H9 (cell line): ENCODE data around the gene ID4. TPM values are rescaled to one million over a fixed set of nuclear protein-coding genes. Genes with fewer than 3 reads are reported as not detected.

ENCODE experiments used
- DNase-seq: peaks from one replicate; pipeline ENCODE4 v3.0.0-alpha.2; 2017
- H2AFZ ChIP-seq: one replicate; pipeline ENCODE4 v1.6.1; 2013; ENCODE audit warnings: mild to moderate bottlenecking, low read length, control low read depth, moderate library complexity
- H2AK5ac ChIP-seq: 2 replicates; pipeline ENCODE4 v1.6.1; 2013; ENCODE audit warnings: low read length, control low read depth, mixed read lengths; ENCODE audit not compliant: insufficient read length
- H2BK120ac ChIP-seq: one replicate; pipeline ENCODE4 v1.6.1; 2013; ENCODE audit warnings: low read depth, mild to moderate bottlenecking, low read length, control low read depth, inconsistent platforms; ENCODE audit not compliant: poor library complexity, severe bottlenecking
- H2BK12ac ChIP-seq: 2 replicates; pipeline ENCODE4 v1.6.1; 2013; ENCODE audit warnings: low read length, control low read depth, mixed read lengths, low read depth; ENCODE audit not compliant: insufficient read length
- H2BK15ac ChIP-seq: 2 replicates; pipeline ENCODE4 v1.6.1; 2013; ENCODE audit warnings: low read depth, low read length, control low read depth
- H2BK20ac ChIP-seq: one replicate; pipeline ENCODE4 v1.6.1; 2013; ENCODE audit warnings: low read depth, mild to moderate bottlenecking, low read length, control low read depth, inconsistent platforms; ENCODE audit not compliant: poor library complexity, severe bottlenecking
- H2BK5ac ChIP-seq: 2 replicates; pipeline ENCODE4 v1.6.1; 2013; ENCODE audit warnings: low read length, control low read depth, mixed read lengths; ENCODE audit not compliant: insufficient read length
- H3K14ac ChIP-seq: 2 replicates; pipeline ENCODE4 v1.6.1; 2013; ENCODE audit warnings: low read length, control low read depth; ENCODE audit not compliant: insufficient read depth
- H3K18ac ChIP-seq: 2 replicates; pipeline ENCODE4 v1.6.1; 2013; ENCODE audit warnings: low read depth, mild to moderate bottlenecking, mixed read lengths, low read length, control low read depth; ENCODE audit not compliant: insufficient read length
- H3K23ac ChIP-seq: 2 replicates; pipeline ENCODE4 v1.6.1; 2013; ENCODE audit warnings: low read length, control low read depth, mixed read lengths, low read depth; ENCODE audit not compliant: insufficient read length
- H3K23me2 ChIP-seq: 2 replicates; pipeline ENCODE4 v1.6.1; 2013; ENCODE audit warnings: low read depth, mild to moderate bottlenecking, mixed read lengths, low read length, control low read depth; ENCODE audit not compliant: insufficient read length, poor library complexity, severe bottlenecking
- H3K27ac ChIP-seq: 2 replicates; pipeline ENCODE4 v1.5.1; 2013; ENCODE audit warnings: low read length, control low read depth, mixed read lengths, low read depth; ENCODE audit not compliant: insufficient read length
- H3K27me3 ChIP-seq: 2 replicates; pipeline ENCODE4 v1.6.1; 2013; ENCODE audit warnings: low read length, control low read depth, inconsistent platforms; ENCODE audit not compliant: insufficient read depth
- H3K4ac ChIP-seq: 2 replicates; pipeline ENCODE4 v1.6.1; 2013; ENCODE audit warnings: low read depth, mild to moderate bottlenecking, control low read depth, inconsistent platforms, low read length, moderate library complexity
- H3K4me1 ChIP-seq: 2 replicates; pipeline ENCODE4 v1.6.1; 2013; ENCODE audit warnings: low read length, control low read depth, inconsistent platforms; ENCODE audit not compliant: insufficient read depth
- H3K4me2 ChIP-seq: 2 replicates; pipeline ENCODE4 v1.6.1; 2013; ENCODE audit warnings: low read length, control low read depth, mixed read lengths; ENCODE audit not compliant: insufficient read length, insufficient read depth
- H3K56ac ChIP-seq: 2 replicates; pipeline ENCODE4 v1.6.1; 2013; ENCODE audit warnings: low read depth, mild to moderate bottlenecking, mixed read lengths, low read length, control low read depth; ENCODE audit not compliant: insufficient read length
- H3K79me1 ChIP-seq: 2 replicates; pipeline ENCODE4 v1.6.1; 2013; ENCODE audit warnings: low read depth, mild to moderate bottlenecking, moderate library complexity, low read length, control low read depth, inconsistent platforms; ENCODE audit not compliant: insufficient read depth, poor library complexity, severe bottlenecking
- H3K79me2 ChIP-seq: 2 replicates; pipeline ENCODE4 v1.6.1; 2013; ENCODE audit warnings: low read length, control low read depth, inconsistent platforms; ENCODE audit not compliant: insufficient read depth
- H3K9ac ChIP-seq: 2 replicates; pipeline ENCODE4 v1.6.1; 2013; ENCODE audit warnings: low read length, control low read depth, mixed read lengths; ENCODE audit not compliant: insufficient read length; ENCODE audit errors: extremely low read depth
- H3K9me3 ChIP-seq: one replicate; pipeline ENCODE4 v1.6.1; 2013; ENCODE audit warnings: low read depth, low read length, inconsistent platforms; ENCODE audit not compliant: control insufficient read depth
- H3T11ph ChIP-seq: one replicate; pipeline ENCODE4 v1.6.1; 2013; ENCODE audit warnings: mild to moderate bottlenecking, low read length, control low read depth, inconsistent platforms
- H4K20me1 ChIP-seq: one replicate; pipeline ENCODE4 v1.6.1; 2013; ENCODE audit not compliant: control insufficient read depth, insufficient read length, insufficient read depth
- H4K5ac ChIP-seq: 2 replicates; pipeline ENCODE4 v1.6.1; 2013; ENCODE audit warnings: low read depth, mild to moderate bottlenecking, mixed read lengths, low read length, control low read depth; ENCODE audit not compliant: insufficient read length
- H4K8ac ChIP-seq: replicated peaks from 2 replicates; pipeline ENCODE4 v1.6.1; 2013; ENCODE audit warnings: low read length, control low read depth, mixed read lengths, low read depth; ENCODE audit not compliant: insufficient read length
- H4K91ac ChIP-seq: 2 replicates; pipeline ENCODE4 v1.6.1; 2013; ENCODE audit warnings: low read depth, mild to moderate bottlenecking, moderate library complexity, mixed read lengths, low read length, control low read depth; ENCODE audit not compliant: insufficient read length
- H3K27ac Mint-ChIP-seq, 3 experiments: 2 replicates in 2 of 3; 3 replicates in 1 of 3; pipeline ENCODE4 v1.8.0; 2020 to 2021; ENCODE audit warnings: mixed read lengths in 3 of 3, mild to moderate bottlenecking in 1 of 3, moderate library complexity in 1 of 3
- H3K27me3 Mint-ChIP-seq: 2 replicates; pipeline ENCODE4 v1.8.0; 2021; ENCODE audit warnings: low read depth, mild to moderate bottlenecking, moderate library complexity, mixed read lengths
- H3K36me3 Mint-ChIP-seq, 3 experiments: 2 replicates in 2 of 3; 3 replicates in 1 of 3; pipeline ENCODE4 v1.8.0; 2020 to 2021; ENCODE audit warnings: low read depth in 3 of 3, mixed read lengths in 3 of 3; ENCODE audit not compliant: insufficient read depth in 1 of 3
- H3K4me1 Mint-ChIP-seq, 2 experiments: 2 replicates each; pipeline ENCODE4 v1.8.0; 2020; ENCODE audit warnings: mixed read lengths in 2 of 2
- H3K4me3 Mint-ChIP-seq, 2 experiments: 2 replicates in 1 of 2; 3 replicates in 1 of 2; pipeline ENCODE4 v1.8.0; 2020 to 2021; ENCODE audit warnings: mild to moderate bottlenecking in 2 of 2, mixed read lengths in 2 of 2, moderate library complexity in 1 of 2
- H3K9me3 Mint-ChIP-seq, 2 experiments: 2 replicates in 1 of 2; 3 replicates in 1 of 2; pipeline ENCODE4 v1.8.0; 2020; ENCODE audit warnings: mild to moderate bottlenecking in 2 of 2, mixed read lengths in 2 of 2, moderate library complexity in 1 of 2
- WGBS: extraction: QIAGEN DNeasy Blood & Tissue Kit; methylation state at CpG from one replicate; pipeline ENCODE4 v1.1.7; 2013; ENCODE audit warnings: missing lambda C conversion rate, low lambda C conversion rate, mixed read lengths; ENCODE audit not compliant: insufficient read length; ENCODE audit errors: extremely low coverage; 5-methylcytosine and 5-hydroxymethylcytosine counted together
- total RNA-seq: library from RNA; stranded (reverse); gene quantifications from 2 replicates; pipeline ENCODE4 v1.2.1, GENCODE V29; 2021
- TF ChIP-seq, protein P1 (sequence below): fragments of 200-600 bp; sonication (generic); conservative IDR thresholded peaks from 3 replicates; pipeline ENCODE4 v1.8.0; 2021; ENCODE audit warnings: antibody characterized with exemption, mild to moderate bottlenecking

The ID4 gene
- total RNA-seq, 1 experiment from 2014 or later, result 14.0 TPM

DNA sequence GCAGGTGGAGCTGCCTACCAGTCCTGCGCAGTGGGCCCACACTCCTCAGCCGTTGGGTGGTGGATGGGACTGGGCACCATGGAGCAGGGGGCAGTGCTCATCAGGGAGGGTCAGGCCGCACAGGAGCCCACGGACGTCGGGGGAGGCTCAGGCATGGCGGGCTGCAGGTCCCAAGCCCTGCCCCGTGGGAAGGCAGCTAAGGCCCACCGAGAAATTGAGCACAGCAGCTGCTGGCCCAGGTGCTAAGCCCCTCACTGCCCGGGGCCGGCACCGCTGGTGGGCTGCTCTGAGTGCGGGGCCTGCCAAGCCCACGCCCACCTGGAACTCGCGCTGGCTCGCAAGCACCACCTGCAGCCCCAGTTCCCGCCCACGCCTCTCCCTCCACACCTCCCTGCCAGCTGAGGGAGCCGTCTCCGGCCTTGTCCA, 30.2 kb upstream of the ID4 start:
- no peak overlapping the region for H3K27ac ChIP-seq
- H4K5ac ChIP-seq, result no peak overlapping the region
- no peaks in the 10 kb centered on the region for H4K20me1 ChIP-seq
- H2BK5ac ChIP-seq, result no peak overlapping the region
- no peak overlapping the region for H3K23ac ChIP-seq
- Mint-ChIP-seq H3K9me3 (peaks cover 0 to 14% of the 10 kb centered on the region in 2 experiments; a peak in 2 of 5 replicates), H3K4me1 (peaks cover 38 to 42% of the 10 kb centered on the region in 2 experiments), H3K27ac (no peak overlapping the region), H3K4me3 (no peak overlapping the region), H3K27me3 (peaks cover 13% of the 10 kb centered on the region), H3K36me3 (peaks cover 0 to 24% (median 4%) of the 10 kb centered on the region in 3 experiments; a peak in 4 of 7 replicates)
- H3K4ac ChIP-seq, result no peak overlapping the region
- no peak overlapping the region for H2BK12ac ChIP-seq
- H2BK15ac ChIP-seq, result no peak overlapping the region
- no peaks in the 10 kb centered on the region for H3K79me1 ChIP-seq
- H3K14ac ChIP-seq, result no peak overlapping the region
- H4K8ac ChIP-seq, result no peak overlapping the region
- TF ChIP-seq, protein P1, sequence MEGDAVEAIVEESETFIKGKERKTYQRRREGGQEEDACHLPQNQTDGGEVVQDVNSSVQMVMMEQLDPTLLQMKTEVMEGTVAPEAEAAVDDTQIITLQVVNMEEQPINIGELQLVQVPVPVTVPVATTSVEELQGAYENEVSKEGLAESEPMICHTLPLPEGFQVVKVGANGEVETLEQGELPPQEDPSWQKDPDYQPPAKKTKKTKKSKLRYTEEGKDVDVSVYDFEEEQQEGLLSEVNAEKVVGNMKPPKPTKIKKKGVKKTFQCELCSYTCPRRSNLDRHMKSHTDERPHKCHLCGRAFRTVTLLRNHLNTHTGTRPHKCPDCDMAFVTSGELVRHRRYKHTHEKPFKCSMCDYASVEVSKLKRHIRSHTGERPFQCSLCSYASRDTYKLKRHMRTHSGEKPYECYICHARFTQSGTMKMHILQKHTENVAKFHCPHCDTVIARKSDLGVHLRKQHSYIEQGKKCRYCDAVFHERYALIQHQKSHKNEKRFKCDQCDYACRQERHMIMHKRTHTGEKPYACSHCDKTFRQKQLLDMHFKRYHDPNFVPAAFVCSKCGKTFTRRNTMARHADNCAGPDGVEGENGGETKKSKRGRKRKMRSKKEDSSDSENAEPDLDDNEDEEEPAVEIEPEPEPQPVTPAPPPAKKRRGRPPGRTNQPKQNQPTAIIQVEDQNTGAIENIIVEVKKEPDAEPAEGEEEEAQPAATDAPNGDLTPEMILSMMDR, result no peak
- H3K27me3 ChIP-seq, result no peaks in the 10 kb centered on the region; the same call in 1 of the 2 replicates
- H3K18ac ChIP-seq, result no peak overlapping the region
- H3K56ac ChIP-seq, result no peak overlapping the region
- H2BK20ac ChIP-seq, result no peak overlapping the region
- 0 out of 2 replicates have a peak, but pooled peaks cover 2% of the 10 kb centered on the region for H3K4me1 ChIP-seq
- H2AFZ ChIP-seq, result no peak overlapping the region
- no peak overlapping the region for H4K91ac ChIP-seq
- H3K23me2 ChIP-seq, result peaks cover 10% of the 10 kb centered on the region
- WGBS, result no CpG with 5 or more reads among the region's 21 CpGs
- no peak overlapping the region for H3T11ph ChIP-seq
- no peak for DNase-seq
- H3K79me2 ChIP-seq, result no peaks in the 10 kb centered on the region
- H3K4me2 ChIP-seq, result no peak overlapping the region
- no peak overlapping the region for H2AK5ac ChIP-seq
- H3K9ac ChIP-seq, result no peak overlapping the region
- no peak overlapping the region for H2BK120ac ChIP-seq
- H3K9me3 ChIP-seq, result no peaks in the 10 kb centered on the region
